GM10266 (cell line): ENCODE data around the gene APOL1.

Source experiments
- DNase-seq: peaks from one replicate; pipeline ENCODE4 v3.0.0; 2012; ENCODE audit errors: extremely low spot score
- TF ChIP-seq, protein P1 (sequence below): IDR thresholded peaks from 2 replicates; pipeline ENCODE4 v1.5.1; 2012; ENCODE audit warnings: mild to moderate bottlenecking, low read depth; ENCODE audit not compliant: control insufficient read depth, insufficient read depth; ENCODE audit errors: missing control alignments

Gene APOL1

GRCh38 chr22:36291831-36292740, 39.2 kb downstream of the APOL1 start:
- TF ChIP-seq, protein P1, sequence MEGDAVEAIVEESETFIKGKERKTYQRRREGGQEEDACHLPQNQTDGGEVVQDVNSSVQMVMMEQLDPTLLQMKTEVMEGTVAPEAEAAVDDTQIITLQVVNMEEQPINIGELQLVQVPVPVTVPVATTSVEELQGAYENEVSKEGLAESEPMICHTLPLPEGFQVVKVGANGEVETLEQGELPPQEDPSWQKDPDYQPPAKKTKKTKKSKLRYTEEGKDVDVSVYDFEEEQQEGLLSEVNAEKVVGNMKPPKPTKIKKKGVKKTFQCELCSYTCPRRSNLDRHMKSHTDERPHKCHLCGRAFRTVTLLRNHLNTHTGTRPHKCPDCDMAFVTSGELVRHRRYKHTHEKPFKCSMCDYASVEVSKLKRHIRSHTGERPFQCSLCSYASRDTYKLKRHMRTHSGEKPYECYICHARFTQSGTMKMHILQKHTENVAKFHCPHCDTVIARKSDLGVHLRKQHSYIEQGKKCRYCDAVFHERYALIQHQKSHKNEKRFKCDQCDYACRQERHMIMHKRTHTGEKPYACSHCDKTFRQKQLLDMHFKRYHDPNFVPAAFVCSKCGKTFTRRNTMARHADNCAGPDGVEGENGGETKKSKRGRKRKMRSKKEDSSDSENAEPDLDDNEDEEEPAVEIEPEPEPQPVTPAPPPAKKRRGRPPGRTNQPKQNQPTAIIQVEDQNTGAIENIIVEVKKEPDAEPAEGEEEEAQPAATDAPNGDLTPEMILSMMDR = no peak
- no peak for DNase-seq

GRCh38 chr22:36292823-36293530, 40.0 kb downstream of the APOL1 start:
- TF ChIP-seq, protein P1 = no peak

DNA sequence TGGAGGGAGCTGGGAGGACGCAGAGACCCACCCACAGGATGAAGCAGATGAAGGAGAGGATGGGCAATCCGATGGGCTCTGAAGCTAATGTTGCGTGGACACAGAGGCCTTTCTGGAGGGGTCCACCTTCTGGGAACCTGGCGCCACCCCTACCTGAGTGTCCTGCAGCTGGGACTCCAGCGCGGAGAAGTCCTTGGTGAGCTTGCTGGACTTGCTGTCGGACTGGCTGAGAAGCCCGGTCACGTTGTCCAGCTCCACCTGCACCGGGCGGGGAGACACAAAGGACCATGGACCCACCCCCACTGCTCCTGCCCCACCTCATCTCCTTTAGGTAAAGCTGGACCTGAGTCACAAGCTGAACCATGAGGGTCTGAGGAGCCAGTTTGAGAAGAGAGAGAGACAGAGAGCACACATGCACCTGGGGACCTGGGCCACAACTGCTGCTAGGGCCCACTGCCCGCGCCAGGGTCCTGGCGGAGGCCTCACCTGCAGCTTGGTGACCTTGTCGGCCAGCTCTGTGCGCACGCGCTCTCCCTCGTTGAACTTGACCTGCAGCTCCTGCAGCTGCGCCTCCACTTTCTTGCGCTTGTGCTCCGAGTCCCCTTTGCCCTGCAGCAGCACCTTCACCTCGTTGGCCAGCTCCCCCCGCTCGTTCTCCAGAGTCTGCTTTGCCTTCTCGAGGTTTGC, 40.8 kb downstream of the APOL1 start:
- no peak for DNase-seq
- TF ChIP-seq, protein P1 = no peak

More at GRCh38 chr22:36292823-36293530, 40.0 kb downstream of the APOL1 start:
- DNase-seq = no peak

DNA sequence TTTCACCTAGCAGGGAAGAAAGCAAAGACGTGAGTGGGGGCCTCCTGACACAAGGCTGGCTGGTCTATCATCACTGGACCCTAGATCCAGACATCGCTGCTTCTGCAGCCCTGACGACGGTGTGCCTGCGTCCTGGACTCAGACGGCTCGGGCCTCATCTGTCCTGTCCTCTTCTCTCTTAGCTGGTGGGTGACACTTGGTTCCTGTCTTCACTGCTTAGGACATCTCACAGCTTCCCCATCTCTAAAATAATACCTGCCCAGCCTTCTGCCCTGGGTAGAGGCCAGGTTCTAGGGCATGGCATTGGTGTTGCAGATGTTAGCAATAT, 41.3 kb downstream of the APOL1 start:
- no peak for DNase-seq
- TF ChIP-seq, protein P1 = no peak

DNA sequence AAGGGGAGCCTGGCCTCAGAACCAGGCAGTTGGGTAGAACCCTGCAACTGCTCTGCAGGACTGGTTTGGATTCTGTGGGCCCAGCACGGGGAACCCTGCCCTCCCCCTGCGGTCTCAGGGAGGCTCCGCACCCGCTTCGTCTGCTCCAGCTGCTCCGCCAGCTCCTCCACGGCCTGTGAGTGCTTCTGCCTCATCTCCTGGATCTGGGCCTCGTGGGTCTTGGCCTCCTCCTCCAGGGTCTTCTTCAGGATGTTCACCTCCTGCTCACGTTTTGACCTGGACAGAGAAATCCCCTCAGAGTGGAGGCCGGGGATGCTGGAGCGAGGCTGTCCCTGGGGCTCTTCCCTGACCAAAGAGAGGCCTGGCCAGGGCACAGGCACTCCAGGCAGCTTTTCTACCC, 41.9 kb downstream of the APOL1 start:
- TF ChIP-seq, protein P1 = no peak
- DNase-seq = no peak

GRCh38 chr22:36295247-36295646, 42.3 kb downstream of the APOL1 start:
- TF ChIP-seq, protein P1 = no peak
- DNase-seq = no peak

- TF ChIP-seq, protein P1 = no peak
- no peak for DNase-seq
Measured at GRCh38 chr22:36296690-36297089, 43.8 kb downstream of the APOL1 start.
